Activated CD4-positive, CD25-positive, alpha-beta regulatory T cell (primary cell): Measurements from ENCODE around the gene GOSR2.
"Not testable (repeated sequence)": the region's sequence is repeated elsewhere in the genome, so short reads cannot be mapped to it uniquely, and the experiment has no call there.

Experiments
- DNase-seq, 4 experiments: peaks; one replicate each; lab custom pipeline; 2025; lab: John Stamatoyannopoulos, UW

The GOSR2 gene

GRCh38 chr17:46930051-46930450 is 7.1 kb downstream of the GOSR2 start:
- no peak for DNase-seq

GRCh38 chr17:46931596-46931995 is 8.6 kb downstream of the GOSR2 start:
- DNase-seq: no peak

- DNase-seq: no peak
Measured at GRCh38 chr17:46935658-46936266, 12.8 kb downstream of the GOSR2 start.

GRCh38 chr17:46940692-46941404 is 17.9 kb downstream of the GOSR2 start:
- DNase-seq: peak; percentile 26 to 46 (median 42)

- peak in 3 of 4 experiments; percentile 9 to 12 (median 12) for DNase-seq
Measured at GRCh38 chr17:46942441-46943217, 19.7 kb downstream of the GOSR2 start.

GRCh38 chr17:46943218-46943500 is 20.2 kb downstream of the GOSR2 start:
- DNase-seq: no peak

GRCh38 chr17:46943501-46944393 is 20.8 kb downstream of the GOSR2 start:
- no peak for DNase-seq

- DNase-seq: no peak
Measured at GRCh38 chr17:46944931-46945330, 22.0 kb downstream of the GOSR2 start.

- DNase-seq: no peak
Measured at GRCh38 chr17:46947216-46947615, 24.3 kb downstream of the GOSR2 start.

GRCh38 chr17:46948544-46948943 is 25.6 kb downstream of the GOSR2 start:
- DNase-seq: no peak

GRCh38 chr17:46949291-46950174 is 26.6 kb downstream of the GOSR2 start:
- no peak for DNase-seq

- DNase-seq: no peak
Measured at GRCh38 chr17:46950342-46950996, 27.5 kb downstream of the GOSR2 start.

GRCh38 chr17:46950997-46951621 is 28.1 kb downstream of the GOSR2 start:
- no peak for DNase-seq

- DNase-seq: no peak
Measured at GRCh38 chr17:46951706-46952105, 28.7 kb downstream of the GOSR2 start.

GRCh38 chr17:46952115-46952514 is 29.2 kb downstream of the GOSR2 start:
- no peak for DNase-seq

- not testable (repeated sequence) for DNase-seq
Measured at GRCh38 chr17:46953191-46953590, 30.2 kb downstream of the GOSR2 start.

GRCh38 chr17:46958041-46958591 is 35.2 kb downstream of the GOSR2 start:
- no peak for DNase-seq

- no peak for DNase-seq
Measured at GRCh38 chr17:46960152-46960551, 37.2 kb downstream of the GOSR2 start.

GRCh38 chr17:46962374-46962790 is 39.4 kb downstream of the GOSR2 start:
- no peak for DNase-seq

- DNase-seq: no peak
Measured at GRCh38 chr17:46963571-46963970, 40.6 kb downstream of the GOSR2 start.
